GM23248 (cell line): ENCODE measurements around the gene FAM187B.

ENCODE experiments used
- EZH2 ChIP-seq: fragments of 200-600 bp; sonication (generic); IDR thresholded peaks from 2 replicates; pipeline ENCODE4 v1.6.1; 2018; ENCODE audit warnings: antibody characterized with exemption, mild to moderate bottlenecking; ENCODE audit not compliant: insufficient read depth, poor library complexity, severe bottlenecking
- EZH2phosphoT487 ChIP-seq: fragments of 200-600 bp; sonication (generic); IDR thresholded peaks from 2 replicates; pipeline ENCODE4 v1.6.1; 2018; ENCODE audit warnings: antibody characterized with exemption, moderate library complexity, mild to moderate bottlenecking, low read depth; ENCODE audit not compliant: insufficient read depth

DNA sequence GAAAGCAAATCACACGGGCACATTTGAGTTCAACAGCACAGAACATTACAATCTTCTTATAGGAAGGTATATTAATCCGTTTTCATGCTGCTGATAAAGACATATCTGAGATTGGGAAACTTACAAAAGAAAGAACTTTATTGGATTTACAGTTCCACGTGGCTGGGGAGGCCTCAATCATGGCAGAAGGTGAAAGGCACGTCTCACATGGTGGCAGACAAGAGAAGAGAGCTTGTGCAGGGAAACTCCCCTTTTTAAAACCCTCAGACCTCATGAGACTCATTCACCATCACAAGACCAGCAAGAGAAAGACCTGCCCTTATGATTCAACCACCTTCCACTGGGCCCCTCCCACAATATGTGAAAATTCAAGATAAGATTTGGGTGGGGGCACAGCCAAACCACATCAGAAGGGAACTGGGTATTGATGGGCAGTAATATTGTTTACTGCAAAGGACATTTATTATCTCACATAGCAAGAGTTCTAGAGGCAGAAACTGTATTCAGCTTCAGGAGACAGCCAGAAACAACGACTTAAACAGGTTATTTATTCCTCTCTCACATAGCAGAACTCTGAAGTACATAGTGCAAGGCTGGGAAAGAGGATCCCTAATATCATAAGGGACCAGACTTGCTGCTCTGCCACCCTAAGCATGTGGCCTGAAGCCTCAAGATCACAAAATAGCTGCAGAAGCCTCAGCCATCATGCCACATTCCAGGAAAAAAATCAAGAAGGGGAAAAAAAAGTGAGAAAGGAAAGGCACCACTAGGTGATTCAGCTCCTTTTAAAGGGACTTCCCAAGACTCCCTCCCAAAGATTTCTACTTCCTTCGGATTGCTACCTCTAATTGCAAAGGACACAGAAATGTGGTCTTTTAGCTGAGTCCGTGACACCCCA is 50.9 kb downstream of the FAM187B start:
- TF ChIP-seq EZH2, result no peak
- no peak for TF ChIP-seq EZH2phosphoT487
